Naive thymus-derived CD4-positive, alpha-beta T cell (primary cell): ENCODE results near the gene NYNRIN. TPM values are rescaled to one million over a fixed set of nuclear protein-coding genes. Genes with fewer than 3 reads are reported as not detected.

Source experiments
- ATAC-seq: fragments of 150-1000 bp; cut with Tn5 transposase; 2 replicates; pipeline ENCODE4 v1.10.0; 2021; ENCODE audit warnings: mild to moderate bottlenecking, moderate library complexity
- CTCF ChIA-PET: fragments of 350-600 bp; sonication (Branson Sonifier 250); formaldehyde crosslinking; loops from one replicate; lab custom pipeline; 2021; ENCODE audit warnings: antibody characterized with exemption; lab: Charles Lee
- POLR2A ChIA-PET: fragments of 350-600 bp; sonication (Branson Sonifier 250); formaldehyde crosslinking; loops from one replicate; lab custom pipeline; 2021; ENCODE audit warnings: antibody characterized with exemption, inconsistent platforms; lab: Charles Lee
- DNase-seq, 9 donors: peaks; one replicate each; pipeline versions ENCODE4 v3.0.0 to v3.0.0-alpha.2; 2020 to 2022; ENCODE audit warnings: mixed read lengths in 1 of 9
- H3K27ac ChIP-seq: one replicate; pipeline ENCODE4 v1.7.0; 2013; ENCODE audit warnings: mild to moderate bottlenecking, low read depth, low read length, moderate library complexity
- H3K27me3 ChIP-seq, 2 donors: one replicate each; pipeline ENCODE4 v1.7.0; 2013; ENCODE audit warnings: low read length in 2 of 2, mild to moderate bottlenecking in 2 of 2, moderate library complexity in 2 of 2; ENCODE audit not compliant: control insufficient read depth in 2 of 2, insufficient read depth in 2 of 2
- H3K36me3 ChIP-seq, 3 experiments: 1 replicate in 2 of 3; 2 replicates in 1 of 3; pipeline ENCODE4 v1.7.0; 2013; ENCODE audit warnings: low read length in 3 of 3, mild to moderate bottlenecking in 3 of 3, moderate library complexity in 1 of 3; ENCODE audit not compliant: insufficient read depth in 3 of 3, control insufficient read depth in 2 of 3
- H3K4me1 ChIP-seq, 2 donors: one replicate each; pipeline ENCODE4 v1.7.0; 2013; ENCODE audit warnings: low read length in 2 of 2, mild to moderate bottlenecking in 2 of 2, moderate library complexity in 1 of 2; ENCODE audit not compliant: control insufficient read depth in 2 of 2, insufficient read depth in 2 of 2
- H3K4me3 ChIP-seq: 2 replicates; pipeline ENCODE4 v1.7.0; 2013; ENCODE audit warnings: mild to moderate bottlenecking, low read length
- H3K9me3 ChIP-seq, 3 experiments: 1 replicate in 2 of 3; 2 replicates in 1 of 3; pipeline ENCODE4 v1.7.0; 2013; ENCODE audit warnings: low read length in 3 of 3; ENCODE audit not compliant: control insufficient read depth in 2 of 3
- H3K27ac Mint-ChIP-seq, 9 donors: one replicate each; pipeline ENCODE4 v1.8.0; 2020 to 2022; ENCODE audit warnings: mixed read lengths in 9 of 9, mild to moderate bottlenecking in 8 of 9, moderate library complexity in 5 of 9, inconsistent platforms in 2 of 9
- H3K27me3 Mint-ChIP-seq, 5 donors: one replicate each; pipeline ENCODE4 v1.8.0; 2021 to 2022; ENCODE audit warnings: mixed read lengths in 5 of 5, mild to moderate bottlenecking in 1 of 5
- H3K36me3 Mint-ChIP-seq, 5 donors: one replicate each; pipeline ENCODE4 v1.8.0; 2020 to 2022; ENCODE audit warnings: mixed read lengths in 5 of 5, mild to moderate bottlenecking in 3 of 5, inconsistent platforms in 1 of 5
- H3K4me1 Mint-ChIP-seq, 7 donors: one replicate each; pipeline ENCODE4 v1.8.0; 2020 to 2022; ENCODE audit warnings: mixed read lengths in 7 of 7, mild to moderate bottlenecking in 3 of 7, inconsistent platforms in 1 of 7
- H3K4me3 Mint-ChIP-seq, 10 donors: one replicate each; pipeline ENCODE4 v1.8.0; 2020 to 2022; ENCODE audit warnings: mild to moderate bottlenecking in 10 of 10, mixed read lengths in 10 of 10, moderate library complexity in 6 of 10, inconsistent platforms in 2 of 10
- H3K9me3 Mint-ChIP-seq, 11 donors: one replicate each; pipeline ENCODE4 v1.8.0; 2020 to 2022; ENCODE audit warnings: mixed read lengths in 11 of 11, mild to moderate bottlenecking in 4 of 11, inconsistent platforms in 1 of 11, moderate library complexity in 1 of 11
- intact Hi-C, 2 donors: fragments of 100-400 bp; cut with micrococcal nuclease; formaldehyde crosslinking; loops; one replicate each; pipeline ENCODE4 v1.15.1; 2023
- polyA plus RNA-seq, 2 donors: library from polyadenylated mRNA; unstranded; fragments of 300-500 nt; fragmentation: Illumina TruSeq; gene quantifications; one replicate each; pipeline ENCODE4 v1.2.3, GENCODE V29; 2021
- total RNA-seq, 6 experiments: library from RNA in 5 of 6; stranded (reverse) in 5 of 6; gene quantifications; 1 replicate in 5 of 6; 2 replicates in 1 of 6; pipeline ENCODE4 v1.2.3 and lab custom pipeline; 2021 to 2026

Gene NYNRIN
- total and polyA plus RNA-seq, 7 experiments from 2014 or later, result 0.08 to 1.3 (median 0.11) TPM; not detected in 2

- Mint-ChIP-seq H3K9me3 (peaks cover 0 to 2% (median 0%) of the 10 kb centered on the region in 11 donors), H3K27ac (peak overlapping the region in 7 of 9 donors; percentile 21 to 97 (median 97)), H3K4me1 (peaks cover 25 to 59% (median 53%) of the 10 kb centered on the region in 7 donors), H3K27me3 (no peaks in the 10 kb centered on the region), H3K4me3 (peak overlapping the region in 2 of 10 donors; percentile 82 to 87), H3K36me3 (peaks cover 4 to 41% (median 16%) of the 10 kb centered on the region in 5 donors)
- DNase-seq (no peak), ATAC-seq (no peak)
- ChIA-PET POLR2A (interaction anchor here (1.0 to 15.7 kb wide), 12 partner anchors 9 to 271 kb away, joined by 3 to 293 read pairs (median 8); partner anchors contain the start of genes ADCY4, CIDEB, GMPR2 and IRF9), CTCF (interaction anchor here (0.6 to 10.1 kb wide), 21 partner anchors 9 to 615 kb away, joined by 3 to 317 read pairs (median 5); partner anchors contain the start of genes ADCY4, CIDEB, DHRS1 and LTB4R)
- H3K27me3 ChIP-seq, result no peaks in the 10 kb centered on the region
- H3K4me1 ChIP-seq, result peaks cover 32 to 42% of the 10 kb centered on the region in 2 donors
- H3K27ac ChIP-seq, result no peak overlapping the region
- H3K36me3 ChIP-seq, result peaks cover 0 to 52% (median 5%) of the 10 kb centered on the region in 3 experiments
- no peaks in the 10 kb centered on the region for H3K9me3 ChIP-seq
- intact Hi-C loops, result loop anchor here in 1 of 2 donors (10.0 kb wide), 1 partner anchor 878 kb away; the partner anchor contains the start of genes THTPA and ZFHX2
- no peak overlapping the region for H3K4me3 ChIP-seq
Measured at GRCh38 chr14:24432259-24433131, 33.7 kb downstream of the NYNRIN start.

DNA sequence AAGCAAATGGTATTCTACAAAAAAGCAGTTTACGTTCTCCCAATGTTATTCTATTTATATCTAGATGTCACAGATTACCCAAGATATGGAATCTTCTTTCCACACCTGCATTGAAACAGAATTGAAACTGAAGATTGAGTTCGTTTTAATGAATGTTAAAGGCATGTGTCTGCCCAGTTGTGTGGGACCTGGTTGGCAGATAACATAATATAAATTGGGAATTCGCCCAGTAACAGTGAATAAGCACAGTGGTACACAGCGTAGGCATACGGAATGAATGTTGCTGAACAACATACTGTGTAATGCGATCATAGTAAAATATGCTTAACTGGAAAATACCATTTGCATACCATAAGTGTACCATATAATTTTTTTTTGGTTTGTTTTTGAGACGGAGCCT is 35.2 kb downstream of the NYNRIN start:
- peaks cover under 1 to 67% (median 12%) of the 10 kb centered on the region in 3 experiments for H3K36me3 ChIP-seq
- no peak overlapping the region for H3K27ac ChIP-seq
- H3K9me3 ChIP-seq, result no peaks in the 10 kb centered on the region
- H3K27me3 Mint-ChIP-seq, result no peaks in the 10 kb centered on the region
- DNase-seq, result no peak
- no peak for ATAC-seq
- intact Hi-C loops, result loop anchor here in 1 of 2 donors (10.0 kb wide), 1 partner anchor 879 kb away; the partner anchor contains the start of genes THTPA and ZFHX2
- ChIA-PET CTCF (interaction anchor here (1.0 to 10.1 kb wide), 3 partner anchors 10 to 126 kb away, joined by 4 to 317 read pairs (median 4); partner anchors contain the start of genes ADCY4, CIDEB and RIPK3), POLR2A (interaction anchor here (1.0 to 15.7 kb wide), 3 partner anchors 8 to 163 kb away, joined by 5 to 293 read pairs (median 8); partner anchors contain the start of genes ADCY4 and RIPK3)
- peaks cover 4 to 53% (median 20%) of the 10 kb centered on the region in 5 donors for H3K36me3 Mint-ChIP-seq
- no peak overlapping the region for H3K27ac Mint-ChIP-seq
- H3K9me3 Mint-ChIP-seq, result peaks cover 0 to 2% (median 0%) of the 10 kb centered on the region in 11 donors
- H3K4me3 ChIP-seq, result no peak overlapping the region
- no peaks in the 10 kb centered on the region for H3K27me3 ChIP-seq
- H3K4me1 Mint-ChIP-seq, result peaks cover 35 to 64% (median 63%) of the 10 kb centered on the region in 7 donors
- peaks cover 32 to 44% of the 10 kb centered on the region in 2 donors for H3K4me1 ChIP-seq
- peak overlapping the region in 1 of 10 donors; percentile 16 for H3K4me3 Mint-ChIP-seq

DNA sequence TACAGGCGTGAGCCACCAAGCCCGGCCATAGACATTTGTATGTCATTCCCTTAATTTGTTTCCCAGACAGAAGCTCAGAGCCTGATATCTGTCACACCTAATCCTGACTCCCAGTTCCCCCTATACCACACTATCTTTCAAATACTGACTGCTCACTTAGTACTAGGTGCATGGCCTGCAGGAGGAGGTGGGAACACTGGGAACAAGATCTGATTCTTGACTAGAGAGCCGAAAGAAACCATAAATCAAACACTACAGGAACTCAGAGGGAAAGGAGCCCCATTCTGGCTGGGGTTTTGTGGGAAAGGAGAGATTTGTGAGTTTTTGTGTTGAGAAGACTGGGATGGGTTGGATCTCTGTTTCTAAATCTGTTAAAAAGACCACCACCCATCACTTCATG is 35.9 kb downstream of the NYNRIN start:
- POLR2A ChIA-PET, result interaction anchor here (1.0 to 15.7 kb wide), 2 partner anchors 100 to 164 kb away, joined by 5 to 293 read pairs; partner anchors contain the start of genes ADCY4 and RIPK3
- H3K27ac Mint-ChIP-seq, result peak overlapping the region in 2 of 9 donors; percentile 23 to 81
- H3K4me3 Mint-ChIP-seq, result no peak overlapping the region

GRCh38 chr14:24435192-24435810 is 36.5 kb downstream of the NYNRIN start:
- Histone ChIP-seq H3K27me3 (no peaks in the 10 kb centered on the region), H3K4me1 (peaks cover 26 to 38% of the 10 kb centered on the region in 2 donors), H3K9me3 (no peaks in the 10 kb centered on the region), H3K36me3 (peaks cover 8 to 80% (median 14%) of the 10 kb centered on the region in 3 experiments), H3K4me3 (no peak overlapping the region), H3K27ac (no peak overlapping the region)
- Mint-ChIP-seq H3K4me1 (peaks cover 35 to 66% (median 64%) of the 10 kb centered on the region in 7 donors), H3K4me3 (peak overlapping the region in 2 of 10 donors; percentile 15 to 23), H3K27me3 (no peaks in the 10 kb centered on the region), H3K27ac (peak overlapping the region in 6 of 9 donors; percentile 23 to 78 (median 53)), H3K9me3 (peaks cover 0 to 2% (median 0%) of the 10 kb centered on the region in 11 donors), H3K36me3 (peaks cover 4 to 59% (median 20%) of the 10 kb centered on the region in 5 donors)
- ATAC-seq (no peak), DNase-seq (no peak)
- ChIA-PET POLR2A (interaction anchor here (0.8 to 15.7 kb wide), 7 partner anchors 9 to 220 kb away, joined by 3 to 293 read pairs (median 5); partner anchors contain the start of genes ADCY4, MDP1, RIPK3 and TINF2), CTCF (interaction anchor here (1.0 to 10.1 kb wide), 3 partner anchors 11 to 101 kb away, joined by 3 to 317 read pairs (median 4); partner anchors contain the start of genes ADCY4 and RIPK3)
- intact Hi-C loops, result loop anchor here in 1 of 2 donors (10.0 kb wide), 1 partner anchor 880 kb away; the partner anchor contains the start of genes THTPA and ZFHX2

More for the DNA sequence above, 35.9 kb downstream of the NYNRIN start:
- Histone ChIP-seq H3K4me1 (peaks cover 26 to 38% of the 10 kb centered on the region in 2 donors), H3K4me3 (no peak overlapping the region), H3K27ac (no peak overlapping the region), H3K36me3 (peaks cover 6 to 73% (median 14%) of the 10 kb centered on the region in 3 experiments), H3K9me3 (no peaks in the 10 kb centered on the region), H3K27me3 (no peaks in the 10 kb centered on the region)
- intact Hi-C loops, result loop anchor here in 1 of 2 donors (10.0 kb wide), 1 partner anchor 880 kb away; the partner anchor contains the start of genes THTPA and ZFHX2
- Mint-ChIP-seq H3K4me1 (peaks cover 35 to 65% (median 63%) of the 10 kb centered on the region in 7 donors), H3K27me3 (no peaks in the 10 kb centered on the region), H3K9me3 (peaks cover 0 to 2% (median 0%) of the 10 kb centered on the region in 11 donors), H3K36me3 (peaks cover 4 to 58% (median 20%) of the 10 kb centered on the region in 5 donors)
- ATAC-seq (no peak), DNase-seq (no peak)
- CTCF ChIA-PET, result interaction anchor here (1.0 to 10.1 kb wide), 2 partner anchors 11 to 100 kb away, joined by 4 to 317 read pairs; partner anchors contain the start of genes ADCY4 and RIPK3

DNA sequence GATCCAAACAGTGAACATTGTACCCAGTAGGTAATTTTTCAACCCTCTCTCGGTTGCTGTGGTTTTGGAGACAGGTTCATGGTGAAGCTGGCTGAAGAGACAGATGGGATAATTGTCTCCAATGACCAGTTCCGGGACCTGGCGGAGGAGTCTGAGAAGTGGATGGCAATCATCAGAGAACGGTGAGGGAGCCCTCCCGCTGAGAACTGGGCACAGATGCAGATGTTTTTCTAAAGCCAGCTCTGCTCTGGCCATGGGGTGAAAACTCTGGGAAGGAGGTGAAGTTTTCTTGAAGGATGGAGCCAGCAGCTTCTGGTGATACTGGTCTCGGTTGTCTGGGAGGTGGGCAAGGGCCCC is 37.2 kb downstream of the NYNRIN start:
- Mint-ChIP-seq H3K27ac (peak overlapping the region in 2 of 9 donors; percentile 68 to 75), H3K4me1 (peaks cover 38 to 71% (median 63%) of the 10 kb centered on the region in 7 donors), H3K27me3 (no peaks in the 10 kb centered on the region), H3K9me3 (peaks cover 0 to 2% (median 0%) of the 10 kb centered on the region in 11 donors), H3K36me3 (peaks cover 4 to 62% (median 20%) of the 10 kb centered on the region in 5 donors), H3K4me3 (peak overlapping the region in 1 of 10 donors; percentile 23)
- CTCF ChIA-PET, result interaction anchor here (1.0 to 10.1 kb wide), 6 partner anchors 27 to 136 kb away, joined by 3 to 317 read pairs (median 4); partner anchors contain the start of genes ADCY4, CIDEB, DHRS1 and NOP9
- ATAC-seq, result no peak
- POLR2A ChIA-PET, result interaction anchor here (0.6 to 15.7 kb wide), 11 partner anchors 9 to 230 kb away, joined by 3 to 293 read pairs (median 3); partner anchors contain the start of genes ADCY4, MDP1, RIPK3 and TINF2
- peaks cover 9 to 86% (median 17%) of the 10 kb centered on the region in 3 experiments for H3K36me3 ChIP-seq
- peaks cover 20 to 40% of the 10 kb centered on the region in 2 donors for H3K4me1 ChIP-seq
- H3K27ac ChIP-seq, result peak overlapping the region; percentile 53
- H3K4me3 ChIP-seq, result no peak overlapping the region
- no peaks in the 10 kb centered on the region for H3K9me3 ChIP-seq
- no peak for DNase-seq
- intact Hi-C loops, result loop anchor here (1.0 to 10.0 kb wide), 3 partner anchors 71 to 881 kb away; partner anchors contain the start of genes THTPA (in 1 of the 2) and ZFHX2 (in 1 of the 2)
- H3K27me3 ChIP-seq, result no peaks in the 10 kb centered on the region
